Muscle of leg (tissue), 16 donors: ENCODE data around the gene CTAGE8. TPM values are rescaled to one million over a fixed set of nuclear protein-coding genes. Genes with fewer than 3 reads are reported as not detected.
"Not testable (repeated sequence)": the region's sequence is repeated elsewhere in the genome, so short reads cannot be mapped to it uniquely, and the experiment has no call there.

Source experiments
- DNase-seq: peaks from one replicate; pipeline ENCODE4 v3.0.0; 2013
- H3K27ac ChIP-seq: one replicate; pipeline ENCODE4 v1.5.1; 2013; ENCODE audit warnings: mild to moderate bottlenecking, low read length, control low read depth
- H3K27me3 ChIP-seq: one replicate; pipeline ENCODE4 v1.6.1; 2013; ENCODE audit warnings: low read length; ENCODE audit not compliant: control insufficient read depth, insufficient read depth
- H3K36me3 ChIP-seq: one replicate; pipeline ENCODE4 v1.6.1; 2013; ENCODE audit warnings: low read length; ENCODE audit not compliant: control insufficient read depth, insufficient read depth
- H3K4me1 ChIP-seq: one replicate; pipeline ENCODE4 v1.6.1; 2013; ENCODE audit warnings: low read length; ENCODE audit not compliant: control insufficient read depth, insufficient read depth
- H3K4me3 ChIP-seq: one replicate; pipeline ENCODE4 v1.5.1; 2013; ENCODE audit warnings: low read length, control low read depth
- H3K9me3 ChIP-seq: replicated peaks from 2 replicates; pipeline ENCODE4 v1.6.1; 2013; ENCODE audit warnings: low read depth, low read length; ENCODE audit not compliant: control insufficient read depth
- WGBS: methylation state at CpG from one replicate; pipeline ENCODE4 v1.1.5; 2013; ENCODE audit warnings: missing lambda C conversion rate; ENCODE audit not compliant: insufficient coverage; 5-methylcytosine and 5-hydroxymethylcytosine counted together
- long read RNA-seq, 11 donors: transcript quantifications; one replicate each; lab custom pipeline, GENCODE V29; 2026
- polyA plus RNA-seq, 8 donors: library from polyadenylated mRNA; unstranded; fragments of 120-200 nt; gene quantifications; one replicate each; pipeline versions ENCODE4 v1.2.1 to v1.2.3, GENCODE V29; 2013; ENCODE audit warnings: inconsistent platforms in 1 of 8, low replicate concordance in 1 of 8; ENCODE audit not compliant: insufficient read length in 8 of 8, insufficient read depth in 1 of 8
- total RNA-seq: library from RNA; stranded (reverse); fragments of 120-200 nt; gene quantifications from one replicate; pipeline ENCODE4 v1.2.4, GENCODE V29; 2013

CTAGE8 gene, protein sequence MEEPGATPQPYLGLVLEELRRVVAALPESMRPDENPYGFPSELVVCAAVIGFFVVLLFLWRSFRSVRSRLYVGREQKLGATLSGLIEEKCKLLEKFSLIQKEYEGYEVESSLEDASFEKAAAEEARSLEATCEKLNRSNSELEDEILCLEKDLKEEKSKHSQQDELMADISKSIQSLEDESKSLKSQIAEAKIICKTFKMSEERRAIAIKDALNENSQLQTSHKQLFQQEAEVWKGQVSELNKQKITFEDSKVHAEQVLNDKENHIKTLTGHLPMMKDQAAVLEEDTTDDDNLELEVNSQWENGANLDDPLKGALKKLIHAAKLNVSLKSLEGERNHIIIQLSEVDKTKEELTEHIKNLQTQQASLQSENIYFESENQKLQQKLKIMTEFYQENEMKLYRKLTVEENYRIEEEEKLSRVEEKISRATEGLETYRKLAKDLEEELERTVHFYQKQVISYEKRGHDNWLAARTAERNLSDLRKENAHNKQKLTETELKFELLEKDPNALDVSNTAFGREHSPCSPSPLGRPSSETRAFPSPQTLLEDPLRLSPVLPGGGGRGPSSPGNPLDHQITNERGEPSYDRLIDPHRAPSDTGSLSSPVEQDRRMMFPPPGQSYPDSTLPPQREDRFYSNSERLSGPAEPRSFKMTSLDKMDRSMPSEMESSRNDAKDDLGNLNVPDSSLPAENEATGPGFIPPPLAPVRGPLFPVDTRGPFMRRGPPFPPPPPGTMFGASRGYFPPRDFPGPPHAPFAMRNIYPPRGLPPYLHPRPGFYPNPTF
- total RNA-seq, result 1.1 TPM
- 1 to 10 TPM in 2 of 8 donors, under 1 TPM in 4, not detected in 2; 0.24 to 2.1 (median 0.60) TPM for polyA plus RNA-seq
- long read RNA-seq, donor 1, result 0 reads
- long read RNA-seq, donor 2, result 0 reads
- long read RNA-seq, donor 3, result 0 reads
- long read RNA-seq, donor 4, result 0 reads
- long read RNA-seq, donor 5, result 0 reads
- long read RNA-seq, donor 6, result 0 reads
- long read RNA-seq, donor 7, partial matches to known transcripts, result 0 of 1 reads
- long read RNA-seq, donor 7, other reads (novel, unspliced or antisense), result 0 of 1 reads
- long read RNA-seq, donor 8, result 0 reads
- long read RNA-seq, donor 9, partial matches to known transcripts, result 0 of 1 reads
- long read RNA-seq, donor 9, other reads (novel, unspliced or antisense), result 0 of 1 reads
- long read RNA-seq, donor 10, partial matches to known transcripts, result 0 of 1 reads
- long read RNA-seq, donor 10, other reads (novel, unspliced or antisense), result 0 of 1 reads
- long read RNA-seq, donor 11, result 0 reads

DNA sequence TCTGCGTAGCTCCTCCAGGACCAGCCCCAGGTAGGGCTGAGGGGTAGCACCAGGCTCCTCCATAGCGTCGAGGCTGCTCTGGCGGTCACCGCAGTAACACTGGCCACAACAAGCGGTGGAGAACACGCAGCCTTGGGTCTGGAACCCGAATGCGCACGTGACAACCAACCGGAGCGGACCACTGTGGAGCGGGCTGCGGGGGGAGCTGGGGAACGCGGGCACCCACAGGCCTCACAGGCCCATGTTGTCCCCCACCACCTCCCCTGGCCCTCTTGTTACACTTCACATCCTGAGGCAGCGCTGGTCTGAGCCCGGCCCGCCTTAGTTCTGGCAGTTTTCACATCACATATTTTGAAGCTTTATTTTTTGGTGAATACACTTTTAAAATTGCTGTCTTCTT lies at the start of gene CTAGE8:
Gene CTAGE8 (minus strand): TSS at position 101 of the 400 bp plus-strand sequence. CDS start 38 bp downstream, at position 63.
- H3K4me1 ChIP-seq, DNase-seq, H3K4me3 ChIP-seq, H3K9me3 ChIP-seq, H3K36me3 ChIP-seq, H3K27ac ChIP-seq, H3K27me3 ChIP-seq: not testable (repeated sequence)
- WGBS, result no CpG with 5 or more reads among the region's 19 CpGs

DNA sequence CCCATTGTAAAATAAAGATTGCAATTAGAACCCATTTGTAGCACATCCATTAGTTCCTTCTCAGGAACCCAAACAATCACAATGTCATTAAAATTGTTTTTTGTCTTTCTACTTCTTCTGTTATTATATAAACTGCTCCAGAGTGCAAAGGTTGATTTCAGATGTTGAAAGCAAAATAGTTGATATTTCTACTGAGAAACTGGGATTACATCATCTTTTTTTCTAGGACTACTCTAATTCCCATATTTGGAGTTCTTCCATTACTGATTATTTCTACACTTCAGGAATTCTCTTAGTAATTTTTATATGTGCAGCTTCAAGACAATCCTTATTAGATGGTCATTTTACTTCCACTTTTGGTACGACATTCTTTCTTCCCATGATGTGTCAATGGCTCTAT lies 48.4 kb upstream of the CTAGE8 start:
- DNase-seq, H3K36me3 ChIP-seq, H3K27ac ChIP-seq, H3K4me3 ChIP-seq, H3K27me3 ChIP-seq, H3K4me1 ChIP-seq, H3K9me3 ChIP-seq: not testable (repeated sequence)
- WGBS, result no CpG with 5 or more reads among the region's 1 CpG

DNA sequence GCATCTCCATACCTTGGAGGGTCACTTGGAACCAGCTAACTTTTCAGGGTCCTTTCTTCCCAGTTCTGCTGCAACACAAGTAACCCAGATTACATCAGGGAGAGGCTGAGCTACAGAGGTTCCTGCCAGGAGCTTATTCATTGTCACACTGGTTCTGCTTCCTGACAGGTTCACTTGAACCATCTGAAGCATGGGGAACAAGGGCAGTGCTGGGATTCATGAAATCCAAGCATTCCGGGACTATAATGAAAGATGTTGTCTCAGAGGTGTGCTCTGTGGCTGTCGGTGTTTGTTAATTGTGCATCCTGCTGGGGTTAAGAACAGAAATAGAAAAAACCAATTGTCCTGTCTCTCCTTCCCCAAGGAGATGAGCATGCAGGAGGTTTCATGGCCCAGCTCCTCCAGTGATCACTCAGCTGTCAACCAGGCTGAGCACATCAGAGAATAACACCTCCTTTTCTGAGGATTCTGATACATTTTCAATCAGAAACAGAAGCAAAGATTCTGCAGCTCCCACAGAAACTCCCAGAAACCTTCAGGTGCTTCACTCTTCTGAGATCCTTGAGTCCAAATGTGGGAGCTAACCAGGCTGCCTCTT lies 42.9 kb upstream of the CTAGE8 start, which contains the start of gene OR2A1:
Gene OR2A1 (plus strand): TSS at position 548 of the 598 bp plus-strand sequence. CDS start 5,706 bp downstream, outside the sequence.
- not testable (repeated sequence) for H3K27ac ChIP-seq, H3K27me3 ChIP-seq, H3K4me3 ChIP-seq, H3K36me3 ChIP-seq, H3K9me3 ChIP-seq, DNase-seq, H3K4me1 ChIP-seq
- WGBS, result no CpG with 5 or more reads among the region's 2 CpGs

DNA sequence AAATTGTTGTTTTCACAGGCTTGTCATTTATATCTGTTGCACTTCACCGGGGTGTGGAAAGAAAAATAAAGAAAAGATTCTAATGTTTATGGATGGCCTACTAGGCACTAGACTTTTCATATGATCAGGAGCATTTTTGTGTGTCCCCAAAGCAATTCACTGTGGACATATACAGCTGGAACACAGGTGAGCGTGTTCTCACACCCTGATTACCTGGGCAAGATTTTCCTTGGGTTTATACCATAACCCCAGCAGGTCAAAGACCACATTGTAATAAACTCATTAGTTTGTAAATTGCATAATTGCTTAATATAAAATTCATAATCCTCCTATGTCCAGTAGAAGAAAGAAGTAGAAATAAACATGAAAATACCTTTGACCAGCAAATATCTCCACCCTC lies 42.1 kb upstream of the CTAGE8 start:
- H3K4me1 ChIP-seq, H3K27me3 ChIP-seq, H3K36me3 ChIP-seq, DNase-seq, H3K9me3 ChIP-seq, H3K4me3 ChIP-seq, H3K27ac ChIP-seq: not testable (repeated sequence)
- WGBS, result no CpG with 5 or more reads among the region's 2 CpGs

DNA sequence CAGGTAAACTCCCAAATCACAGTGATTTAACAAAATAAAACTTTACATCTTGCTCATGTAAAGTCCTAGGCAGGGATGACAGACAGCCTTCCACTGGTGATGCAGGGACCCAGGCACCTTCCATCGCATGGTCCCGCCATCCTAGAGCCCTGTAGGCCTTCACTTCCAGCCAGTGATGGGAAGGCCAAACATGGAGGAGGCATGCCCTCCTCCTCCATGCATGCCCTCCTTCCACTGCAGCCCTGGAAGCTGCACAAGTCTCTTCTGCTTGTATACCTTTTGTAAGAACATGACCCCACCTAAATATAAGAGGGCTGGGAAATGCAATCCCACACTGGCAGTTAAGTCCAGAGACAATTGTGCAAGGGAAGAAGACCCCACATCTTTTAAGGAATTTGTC lies 40.6 kb upstream of the CTAGE8 start:
- H3K4me3 ChIP-seq, DNase-seq, H3K4me1 ChIP-seq, H3K36me3 ChIP-seq, H3K9me3 ChIP-seq, H3K27me3 ChIP-seq, H3K27ac ChIP-seq: not testable (repeated sequence)
- no CpG with 5 or more reads among the region's 2 CpGs for whole genome bisulfite sequencing

DNA sequence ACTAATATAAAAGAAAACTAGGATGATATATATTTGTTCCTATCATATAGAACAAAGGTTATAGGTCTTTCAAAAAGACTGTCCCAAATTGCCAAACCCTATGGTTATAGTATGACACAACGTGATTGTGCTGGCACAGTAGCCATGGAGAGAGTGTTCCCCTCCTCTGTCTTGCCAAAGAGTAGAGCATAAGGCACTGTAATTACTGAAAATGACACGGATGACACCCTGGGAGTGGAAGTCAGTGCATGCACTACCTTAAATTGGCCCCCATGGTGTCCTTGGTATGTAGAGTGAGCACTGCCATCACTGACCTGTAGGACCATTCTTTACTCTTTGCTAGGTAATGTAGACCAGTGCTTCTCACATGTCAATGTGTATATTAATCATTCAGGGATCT lies 36.1 kb upstream of the CTAGE8 start:
- no CpG with 5 or more reads among the region's 2 CpGs for WGBS
- not testable (repeated sequence) for H3K27me3 ChIP-seq, DNase-seq, H3K9me3 ChIP-seq, H3K4me1 ChIP-seq, H3K36me3 ChIP-seq, H3K4me3 ChIP-seq, H3K27ac ChIP-seq

DNA sequence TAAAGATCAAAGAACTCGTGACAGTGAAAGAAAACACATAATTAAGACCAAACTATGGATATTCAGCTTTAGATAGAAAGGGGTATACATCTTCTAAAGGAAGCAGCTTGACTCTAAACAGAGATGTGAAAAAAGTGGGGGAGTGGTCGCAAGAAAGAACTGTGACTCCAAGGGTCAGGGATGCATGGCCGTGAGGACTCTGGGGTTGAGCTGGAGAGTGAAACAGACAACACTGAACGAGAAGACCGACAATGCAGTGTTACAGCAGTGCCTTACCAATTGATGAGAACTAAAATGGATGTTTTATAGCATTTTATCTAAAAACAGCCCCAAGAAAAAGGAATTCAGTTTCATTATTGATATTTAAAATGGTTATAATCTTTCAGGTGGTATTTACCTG lies 34.5 kb upstream of the CTAGE8 start:
- no CpG with 5 or more reads among the region's 5 CpGs for WGBS
- not testable (repeated sequence) for DNase-seq, H3K9me3 ChIP-seq, H3K4me3 ChIP-seq, H3K27ac ChIP-seq, H3K27me3 ChIP-seq, H3K4me1 ChIP-seq, H3K36me3 ChIP-seq

DNA sequence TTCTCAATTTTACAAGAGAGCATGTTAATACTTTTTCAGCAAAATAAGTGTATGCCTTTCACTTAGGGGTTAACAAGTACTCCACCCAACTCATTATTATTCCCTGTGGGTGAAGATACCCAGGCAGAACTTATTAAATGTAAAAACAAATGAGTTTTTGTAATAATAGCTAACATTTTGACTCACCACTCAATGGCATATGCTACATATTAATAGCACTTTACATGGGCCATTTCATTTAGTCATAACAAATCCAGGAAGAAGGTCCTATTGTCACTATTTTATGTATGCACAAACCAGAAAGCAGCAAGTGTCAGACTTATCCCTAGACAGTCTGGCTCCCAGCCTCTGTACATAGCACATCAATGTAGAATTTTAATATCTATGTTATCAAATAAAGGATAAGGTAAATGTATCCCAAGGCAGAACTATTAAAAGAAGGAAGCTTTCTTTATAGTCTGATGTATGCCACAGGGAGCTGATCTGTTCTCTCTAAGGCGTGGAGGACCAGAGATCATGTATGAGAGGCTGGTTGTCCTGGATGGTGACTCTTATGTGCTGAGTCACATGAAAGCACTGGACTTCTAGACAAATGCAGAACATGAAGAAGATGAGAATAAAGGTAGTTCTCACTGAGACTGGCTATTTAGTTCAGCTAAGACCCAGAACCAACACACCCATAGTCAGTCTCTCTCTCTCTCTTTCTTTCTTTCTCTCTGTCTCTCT lies 33.7 kb upstream of the CTAGE8 start:
- H3K36me3 ChIP-seq, H3K27me3 ChIP-seq, H3K27ac ChIP-seq, DNase-seq, H3K4me3 ChIP-seq, H3K9me3 ChIP-seq, H3K4me1 ChIP-seq: not testable (repeated sequence)
- WGBS, result no CpG with 5 or more reads among the region's 1 CpG

DNA sequence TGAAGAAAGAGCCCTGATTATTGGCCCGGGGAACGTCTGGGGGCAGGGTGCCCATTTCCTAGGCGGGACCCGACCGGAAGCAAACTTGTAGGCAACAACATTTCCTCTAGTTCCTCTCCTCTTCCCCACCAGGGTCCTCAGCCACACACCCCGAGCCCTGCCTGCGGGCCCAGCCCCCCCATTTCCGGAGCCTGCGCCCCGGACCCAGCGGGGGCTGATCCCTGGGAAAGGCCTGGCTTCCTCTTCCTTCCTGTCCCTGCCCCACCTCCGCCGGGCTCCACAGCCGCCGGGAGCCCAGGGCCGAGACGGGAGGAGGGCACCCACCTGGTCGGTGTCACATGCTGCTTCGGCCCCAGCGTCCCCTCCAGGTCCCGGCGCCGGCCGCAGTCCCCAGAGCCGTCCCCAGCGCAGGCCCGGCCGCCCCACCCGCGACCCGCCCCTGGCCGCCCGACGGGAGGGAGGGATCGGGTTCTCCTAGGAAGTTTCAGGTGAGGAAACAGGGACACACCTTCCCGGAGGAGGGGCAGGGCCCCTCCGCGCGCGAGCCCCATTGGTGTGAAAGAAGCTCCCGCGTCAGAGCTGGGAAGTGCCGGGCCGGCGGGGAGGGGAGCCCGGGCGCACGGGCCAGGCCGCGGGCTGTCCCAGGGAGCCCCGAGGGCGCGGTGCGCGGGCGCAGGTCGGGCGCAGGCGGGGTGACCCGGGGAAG lies 24.9 kb upstream of the CTAGE8 start:
- WGBS, result no CpG with 5 or more reads among the region's 60 CpGs
- H3K4me3 ChIP-seq, H3K27me3 ChIP-seq, H3K36me3 ChIP-seq, H3K4me1 ChIP-seq, H3K27ac ChIP-seq, H3K9me3 ChIP-seq, DNase-seq: not testable (repeated sequence)
